GM18519 (cell line): ENCODE results near the gene XYLB.

ENCODE experiments used
- ATAC-seq: cut with Tn5 transposase; IDR thresholded peaks from one replicate; pipeline ENCODE4 v1.9.1; 2021; ENCODE audit warnings: mild to moderate bottlenecking, moderate library complexity; ENCODE audit not compliant: unreplicated experiment, low FRiP score

The XYLB gene

GRCh38 chr3:38361496-38361895 is 14.9 kb downstream of the XYLB start:
- no peak for ATAC-seq

- ATAC-seq, result no peak
Measured at GRCh38 chr3:38362825-38363224, 16.2 kb downstream of the XYLB start.

DNA sequence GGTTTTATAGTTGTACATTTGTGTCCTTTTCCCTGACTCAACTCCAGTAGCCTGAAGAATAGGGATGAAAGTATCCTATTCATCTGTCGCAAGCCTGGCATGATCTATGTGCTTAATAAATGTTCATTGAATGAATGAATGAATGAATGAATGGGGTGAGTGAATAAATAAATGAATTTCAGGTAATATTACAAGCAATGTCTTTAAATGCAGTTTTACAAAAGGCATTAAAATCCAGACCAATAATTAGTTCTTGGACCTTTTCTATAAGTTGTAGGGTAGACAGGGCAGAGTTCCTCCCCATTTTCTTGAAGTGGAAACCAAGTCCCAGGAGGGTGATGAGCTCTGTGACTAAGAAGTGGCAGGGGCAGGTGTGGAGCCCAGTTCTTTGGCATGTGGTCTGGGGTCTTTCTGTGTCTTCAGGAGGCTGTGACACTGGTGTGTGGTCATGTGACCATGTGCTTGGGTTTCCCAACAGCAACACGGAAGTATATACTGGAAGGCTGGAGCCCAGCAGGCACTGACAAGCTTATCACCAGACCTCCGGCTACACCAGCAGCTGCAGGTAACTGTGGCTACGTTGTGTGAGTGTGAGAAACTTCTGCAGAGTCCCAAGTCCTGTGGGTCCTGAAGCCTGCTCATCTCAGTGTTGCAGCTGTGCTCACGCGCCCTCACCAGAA is 18.3 kb downstream of the XYLB start:
- no peak for ATAC-seq

- ATAC-seq, result no peak
Measured at GRCh38 chr3:38365469-38366062, 19.0 kb downstream of the XYLB start.

GRCh38 chr3:38366082-38366481 is 19.5 kb downstream of the XYLB start:
- no peak for ATAC-seq

GRCh38 chr3:38367779-38368178 is 21.2 kb downstream of the XYLB start:
- no peak for ATAC-seq

GRCh38 chr3:38368238-38368637 is 21.7 kb downstream of the XYLB start:
- ATAC-seq, result no peak

- no peak for ATAC-seq
Measured at GRCh38 chr3:38369186-38369585, 22.6 kb downstream of the XYLB start.

DNA sequence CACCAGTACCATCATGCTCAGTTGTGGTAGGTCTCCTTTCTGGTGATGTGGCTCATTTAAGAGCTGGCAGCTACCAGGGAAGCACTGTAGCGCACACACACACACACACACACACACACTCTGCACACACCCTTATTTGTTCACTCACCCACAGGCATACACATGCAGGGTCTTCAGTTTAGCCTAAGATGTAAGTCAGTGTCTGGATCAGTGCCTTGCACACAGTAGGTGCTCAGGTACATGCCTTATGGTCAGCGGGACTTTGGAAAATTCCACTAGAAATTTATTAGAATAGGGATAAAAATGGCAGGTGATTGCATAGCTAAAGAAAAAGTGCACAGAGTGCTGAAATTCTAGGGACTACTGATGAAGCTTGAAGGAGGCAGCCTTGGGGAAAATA is 23.6 kb downstream of the XYLB start:
- no peak for ATAC-seq

GRCh38 chr3:38370861-38371260 is 24.3 kb downstream of the XYLB start:
- no peak for ATAC-seq

DNA sequence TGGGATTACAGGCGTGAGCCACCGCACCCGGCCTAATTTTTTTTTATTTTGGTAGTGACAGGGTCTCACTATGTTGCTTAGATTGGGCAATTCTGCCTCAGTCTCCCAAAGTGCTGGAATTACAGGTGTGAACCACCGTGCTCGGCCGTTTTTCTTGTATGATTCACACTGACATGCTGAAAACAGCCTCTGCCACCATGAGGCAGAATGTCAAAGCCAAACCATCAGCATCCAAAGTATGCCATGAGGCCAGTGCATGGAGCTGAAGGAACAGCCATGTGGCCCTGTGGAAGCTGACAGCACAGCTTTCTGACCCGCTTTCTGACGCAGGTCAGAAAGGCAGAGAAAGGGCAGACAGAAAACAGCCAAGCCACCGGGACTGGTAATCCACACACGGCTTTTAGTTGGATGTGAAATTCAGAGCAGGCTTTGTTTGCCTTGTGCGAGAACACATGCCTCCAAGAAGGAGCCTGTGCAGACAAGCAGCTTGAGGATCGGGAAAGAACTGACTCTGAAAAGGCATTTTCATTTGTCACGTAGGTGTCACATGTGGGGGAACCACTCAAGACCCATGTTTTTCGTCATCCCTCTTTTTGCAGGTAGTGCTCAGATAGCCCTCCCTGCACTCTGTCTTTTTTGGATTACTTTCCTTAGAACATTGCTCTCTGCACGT is 25.1 kb downstream of the XYLB start:
- no peak for ATAC-seq

DNA sequence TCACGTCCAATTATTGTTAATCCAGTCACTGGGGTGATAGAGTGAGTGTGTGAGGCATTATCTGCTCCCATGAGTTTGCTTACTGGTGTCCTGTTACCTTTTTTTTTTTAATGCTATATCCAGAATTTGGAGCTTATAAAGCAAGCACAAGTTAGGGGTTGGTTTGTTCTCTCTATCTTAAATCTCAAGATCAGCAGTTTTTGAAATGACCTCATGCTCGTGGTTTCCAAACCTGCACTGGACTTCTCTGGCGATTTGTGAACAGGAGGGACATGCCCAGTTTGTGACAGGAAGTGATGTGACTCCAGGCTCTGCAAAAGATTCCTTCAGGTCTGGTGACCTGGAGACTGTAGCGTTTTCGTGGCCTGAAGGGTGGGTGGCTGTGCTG is 25.6 kb downstream of the XYLB start:
- ATAC-seq, result no peak

- ATAC-seq, result no peak
Measured at GRCh38 chr3:38374221-38374620, 27.6 kb downstream of the XYLB start.

DNA sequence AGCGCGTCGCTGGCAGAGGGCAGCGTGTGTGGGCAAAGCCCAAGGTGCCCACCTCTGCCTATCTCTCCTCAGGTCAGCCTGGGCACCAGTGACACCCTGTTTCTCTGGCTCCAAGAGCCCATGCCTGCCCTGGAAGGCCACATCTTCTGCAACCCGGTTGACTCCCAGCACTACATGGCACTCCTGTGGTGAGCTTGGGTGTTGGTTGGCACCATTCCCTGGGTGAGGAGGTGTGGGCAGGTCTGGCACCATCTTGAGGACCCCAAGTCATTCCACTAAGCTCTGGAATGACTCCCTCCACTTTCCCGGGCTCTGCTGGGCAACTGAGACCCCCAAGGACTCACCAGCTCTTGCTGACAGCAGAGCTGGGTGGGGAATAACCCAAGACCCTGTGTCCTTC is 28.5 kb downstream of the XYLB start:
- ATAC-seq, result no peak

GRCh38 chr3:38375488-38376097 is 29.0 kb downstream of the XYLB start:
- ATAC-seq, result no peak

- ATAC-seq, result no peak
Measured at GRCh38 chr3:38376098-38376816, 29.7 kb downstream of the XYLB start.

DNA sequence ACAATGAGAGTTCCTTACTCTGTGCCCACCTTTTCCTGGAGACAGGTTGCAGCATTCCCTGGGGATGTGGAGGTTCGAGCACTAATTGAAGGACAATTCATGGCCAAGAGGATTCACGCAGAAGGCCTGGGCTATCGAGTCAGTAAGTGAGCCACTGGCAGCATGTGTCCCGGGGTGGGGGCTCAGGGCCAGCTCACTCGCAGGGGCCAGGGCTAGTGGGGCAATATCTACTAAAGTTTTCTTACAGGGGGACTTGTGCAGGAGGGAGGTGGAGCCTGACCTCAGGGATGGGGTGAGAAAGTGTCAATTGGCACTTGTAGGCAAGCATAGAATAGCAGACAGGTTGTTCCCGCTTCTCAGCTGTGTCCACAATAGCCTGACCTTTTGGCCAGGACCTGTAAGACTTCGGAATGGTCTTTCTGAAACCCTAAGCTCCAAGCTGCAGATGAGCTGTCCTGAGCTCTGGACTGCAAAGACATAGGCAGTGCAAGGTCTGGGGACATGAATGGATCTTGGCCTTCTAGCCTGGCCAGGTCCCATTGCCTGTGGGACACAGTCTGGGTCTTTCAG is 32.7 kb downstream of the XYLB start:
- no peak for ATAC-seq

- no peak for ATAC-seq
Measured at GRCh38 chr3:38382506-38383080, 36.0 kb downstream of the XYLB start.

- ATAC-seq, result no peak
Measured at GRCh38 chr3:38383156-38383875, 36.7 kb downstream of the XYLB start.
